CD14-positive monocyte (primary cell): ENCODE data around the gene NT5E. TPM values are rescaled to one million over a fixed set of nuclear protein-coding genes. Genes with fewer than 3 reads are reported as not detected.

Experiments
- DNase-seq, 3 donors: peaks; one replicate each; pipeline ENCODE4 v3.0.0-alpha.2; 2011 to 2022
- H2AFZ ChIP-seq: 2 replicates; pipeline ENCODE4 v1.6.0; 2012; ENCODE audit warnings: mild to moderate bottlenecking, low read depth, low read length, inconsistent platforms; ENCODE audit not compliant: insufficient read depth, poor library complexity, severe bottlenecking
- H3K27ac ChIP-seq, 2 donors: 1 replicate in 1 of 2; 2 replicates in 1 of 2; pipeline ENCODE4 v1.5.1; 2012 to 2013; ENCODE audit warnings: low read length in 2 of 2, control low read depth in 1 of 2, inconsistent platforms in 1 of 2, low read depth in 1 of 2, mild to moderate bottlenecking in 1 of 2
- H3K27me3 ChIP-seq, 2 donors: one replicate each; pipeline versions ENCODE4 v1.6.0 to v1.6.1; 2011 to 2013; ENCODE audit warnings: low read length in 2 of 2; ENCODE audit not compliant: control insufficient read depth in 2 of 2, insufficient read depth in 2 of 2
- H3K36me3 ChIP-seq, 2 donors: replicated peaks in 1 of 2; 1 replicate in 1 of 2; 2 replicates in 1 of 2; pipeline versions ENCODE4 v1.5.1 to v1.6.1; 2012 to 2013; ENCODE audit warnings: low read length in 2 of 2, control low read depth in 1 of 2, inconsistent platforms in 1 of 2, mild to moderate bottlenecking in 1 of 2; ENCODE audit not compliant: insufficient read depth in 2 of 2, control insufficient read depth in 1 of 2
- H3K4me1 ChIP-seq, 2 donors: 1 replicate in 1 of 2; 2 replicates in 1 of 2; pipeline versions ENCODE4 v1.5.1 to v1.6.1; 2012 to 2013; ENCODE audit warnings: low read length in 2 of 2, control low read depth in 1 of 2, inconsistent platforms in 1 of 2, mild to moderate bottlenecking in 1 of 2, moderate library complexity in 1 of 2; ENCODE audit not compliant: insufficient read depth in 2 of 2, control insufficient read depth in 1 of 2
- H3K4me2 ChIP-seq: replicated peaks from 2 replicates; pipeline ENCODE3; 2012; ENCODE audit warnings: low read length, moderate library complexity, mild to moderate bottlenecking; ENCODE audit not compliant: poor library complexity, severe bottlenecking; ENCODE audit errors: extremely low read depth
- H3K4me3 ChIP-seq, 3 experiments: fragments of 200-600 bp in 1 of 3; sonication (generic) in 1 of 3; replicated peaks in 1 of 3; 1 replicate in 2 of 3; 2 replicates in 1 of 3; pipeline ENCODE4 v1.5.1; 2011 to 2013; ENCODE audit warnings: low read length in 3 of 3, mild to moderate bottlenecking in 3 of 3, control low read depth in 2 of 3, low read depth in 2 of 3, inconsistent platforms in 1 of 3, moderate library complexity in 1 of 3
- H3K79me2 ChIP-seq: 2 replicates; pipeline ENCODE4 v1.6.0; 2012; ENCODE audit warnings: mild to moderate bottlenecking, control low read depth, inconsistent platforms, low read length, moderate library complexity; ENCODE audit not compliant: insufficient read depth
- H3K9ac ChIP-seq: 2 replicates; pipeline ENCODE4 v1.6.0; 2017; ENCODE audit warnings: low read length, mild to moderate bottlenecking; ENCODE audit not compliant: insufficient read depth, poor library complexity, severe bottlenecking
- H3K9me3 ChIP-seq, 2 donors: replicated peaks in 1 of 2; 1 replicate in 1 of 2; 2 replicates in 1 of 2; pipeline versions ENCODE4 v1.5.1 to v1.6.1; 2012 to 2013; ENCODE audit warnings: low read length in 2 of 2, control low read depth in 1 of 2; ENCODE audit not compliant: control insufficient read depth in 1 of 2, insufficient read depth in 1 of 2
- H4K20me1 ChIP-seq: 2 replicates; pipeline ENCODE4 v1.6.0; 2012; ENCODE audit warnings: mild to moderate bottlenecking, low read length, control low read depth, moderate library complexity; ENCODE audit not compliant: insufficient read depth
- H3K27ac Mint-ChIP-seq, 7 donors: one replicate each; pipeline ENCODE4 v1.8.0; 2020; ENCODE audit warnings: mild to moderate bottlenecking in 7 of 7, mixed read lengths in 7 of 7, moderate library complexity in 6 of 7, inconsistent platforms in 2 of 7
- H3K27me3 Mint-ChIP-seq, 3 donors: one replicate each; pipeline ENCODE4 v1.8.0; 2021 to 2022; ENCODE audit warnings: low read depth in 3 of 3, mild to moderate bottlenecking in 3 of 3, mixed read lengths in 3 of 3, moderate library complexity in 3 of 3, inconsistent platforms in 1 of 3
- H3K36me3 Mint-ChIP-seq, 2 donors: one replicate each; pipeline ENCODE4 v1.8.0; 2020; ENCODE audit warnings: mixed read lengths in 2 of 2, inconsistent platforms in 1 of 2, mild to moderate bottlenecking in 1 of 2
- H3K4me1 Mint-ChIP-seq: one replicate; pipeline ENCODE4 v1.8.0; 2020; ENCODE audit warnings: mild to moderate bottlenecking, mixed read lengths
- H3K4me3 Mint-ChIP-seq, 2 donors: one replicate each; pipeline ENCODE4 v1.8.0; 2020; ENCODE audit warnings: mild to moderate bottlenecking in 2 of 2, mixed read lengths in 2 of 2, moderate library complexity in 1 of 2
- H3K9me3 Mint-ChIP-seq, 7 donors: one replicate each; pipeline ENCODE4 v1.8.0; 2020 to 2022; ENCODE audit warnings: mixed read lengths in 7 of 7, mild to moderate bottlenecking in 6 of 7, moderate library complexity in 6 of 7, inconsistent platforms in 2 of 7
- CTCF ChIP-seq: fragments of 200-600 bp; IDR thresholded peaks from one replicate; pipeline ENCODE4 v1.8.0; 2022; ENCODE audit warnings: antibody characterized with exemption, mild to moderate bottlenecking
- WGBS: methylation state at CpG from one replicate; pipeline ENCODE4 v1.1.5; 2013; ENCODE audit warnings: missing lambda C conversion rate; ENCODE audit not compliant: insufficient coverage; 5-methylcytosine and 5-hydroxymethylcytosine counted together
- intact Hi-C, 2 donors: fragments of 100-400 bp; cut with micrococcal nuclease; formaldehyde crosslinking; loops; one replicate each; pipeline versions ENCODE4 v1.15.0 to v1.15.1; 2023
- polyA plus RNA-seq, 3 donors: library from polyadenylated mRNA; depleted of rRNA in 1 of 3; unstranded in 2 of 3; stranded (reverse) in 1 of 3; fragments of 300-500 nt in 2 of 3; fragments of >200 nt in 1 of 3; fragmentation: Illumina TruSeq in 2 of 3; gene quantifications; 1 replicate in 2 of 3; 2 replicates in 1 of 3; pipeline ENCODE4 v1.2.3, GENCODE V29; 2012 to 2021

The NT5E gene
- polyA plus RNA-seq, 3 donors: 0.14 to 0.18 TPM; not detected in 1

DNA sequence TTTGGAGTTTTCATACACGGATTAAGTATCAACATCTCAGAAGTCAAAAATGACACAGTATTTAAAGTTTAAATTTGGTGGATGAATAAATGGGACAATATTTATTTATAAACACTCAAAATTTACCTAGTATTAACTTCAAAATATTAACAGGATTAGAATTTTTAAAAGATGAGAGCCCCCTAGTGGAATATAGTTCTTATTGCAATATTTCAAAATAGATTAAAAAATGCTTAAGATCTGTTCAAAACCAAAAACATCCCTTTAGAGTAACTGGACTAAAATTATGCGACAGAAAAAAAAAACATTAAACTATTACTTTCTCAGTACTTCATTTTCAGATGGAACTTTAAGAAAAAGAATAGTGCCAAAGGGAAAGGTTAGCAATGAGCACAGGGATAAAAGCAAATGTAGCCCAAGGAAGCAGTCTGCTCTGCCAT lies 87.2 kb downstream of the NT5E start:
- peak; percentile 83 for TF ChIP-seq CTCF
- intact Hi-C loops: no loop called here

GRCh38 chr6:85544776-85545175 lies 94.9 kb downstream of the NT5E start:
- no peak overlapping the region for H3K4me3 ChIP-seq
- no peak for DNase-seq
- H3K4me1 ChIP-seq: no peaks in the 10 kb centered on the region
- Mint-ChIP-seq H3K27me3 (peaks cover 0 to 3% (median 0%) of the 10 kb centered on the region in 3 donors), H3K27ac (no peak overlapping the region), H3K9me3 (peaks cover 0 to 3% (median 0%) of the 10 kb centered on the region in 7 donors), H3K36me3 (peaks cover 41 to 65% of the 10 kb centered on the region in 2 donors), H3K4me3 (no peak overlapping the region), H3K4me1 (no peaks in the 10 kb centered on the region)
- no peaks in the 10 kb centered on the region for H4K20me1 ChIP-seq
- no peaks in the 10 kb centered on the region for H3K79me2 ChIP-seq
- no peaks in the 10 kb centered on the region for H3K27me3 ChIP-seq
- H2AFZ ChIP-seq: no peak overlapping the region
- no peak for TF ChIP-seq CTCF
- H3K27ac ChIP-seq: no peak overlapping the region
- intact Hi-C loops: no loop called here
- H3K9me3 ChIP-seq: no peaks in the 10 kb centered on the region
- H3K9ac ChIP-seq: no peak overlapping the region
- WGBS: 100% methylated on average over 1 of the region's 1 CpG
- H3K36me3 ChIP-seq: peaks cover 65 to 77% of the 10 kb centered on the region in 2 donors
- no peak overlapping the region for H3K4me2 ChIP-seq

More for the DNA sequence above, 87.2 kb downstream of the NT5E start:
- H3K79me2 ChIP-seq: no peaks in the 10 kb centered on the region
- H3K4me1 ChIP-seq: no peaks in the 10 kb centered on the region
- no peak overlapping the region for H2AFZ ChIP-seq
- Mint-ChIP-seq H3K4me1 (no peaks in the 10 kb centered on the region), H3K4me3 (no peak overlapping the region), H3K36me3 (peaks cover 41 to 50% of the 10 kb centered on the region in 2 donors), H3K9me3 (no peaks in the 10 kb centered on the region), H3K27ac (no peak overlapping the region), H3K27me3 (no peaks in the 10 kb centered on the region)
- peaks cover 48 to 74% of the 10 kb centered on the region in 2 donors for H3K36me3 ChIP-seq
- no peak overlapping the region for H3K9ac ChIP-seq
- DNase-seq: peak in 1 of 3 donors; percentile 14
- no peaks in the 10 kb centered on the region for H4K20me1 ChIP-seq
- H3K27me3 ChIP-seq: no peaks in the 10 kb centered on the region
- no peak overlapping the region for H3K4me2 ChIP-seq
- WGBS: no CpG with 5 or more reads among the region's 2 CpGs
- H3K4me3 ChIP-seq: no peak overlapping the region
- H3K9me3 ChIP-seq: no peaks in the 10 kb centered on the region
- no peak overlapping the region for H3K27ac ChIP-seq

Other genes starting within 250 kb of the NT5E start
- gene SNX14, start 143.8 kb downstream of the NT5E start, polyA plus RNA-seq: 10 to 100 TPM; 40.2 to 75.6 (median 73.3) TPM
- 10 to 100 TPM; 11.1 to 41.4 (median 36.6) TPM for gene SYNCRIP, start 192.8 kb downstream of the NT5E start, polyA plus RNA-seq